ENCODE results near the gene KANK2. TPM values are rescaled to one million over a fixed set of nuclear protein-coding genes. Genes with fewer than 3 reads are reported as not detected.
"Not testable (repeated sequence)": the region's sequence is repeated elsewhere in the genome, so short reads cannot be mapped to it uniquely, and the experiment has no call there.

The KANK2 gene
- total and polyA plus RNA-seq, 2 of the 4 experiments (the other 2 are of a cell fraction), result 104 to 176 TPM

DNA sequence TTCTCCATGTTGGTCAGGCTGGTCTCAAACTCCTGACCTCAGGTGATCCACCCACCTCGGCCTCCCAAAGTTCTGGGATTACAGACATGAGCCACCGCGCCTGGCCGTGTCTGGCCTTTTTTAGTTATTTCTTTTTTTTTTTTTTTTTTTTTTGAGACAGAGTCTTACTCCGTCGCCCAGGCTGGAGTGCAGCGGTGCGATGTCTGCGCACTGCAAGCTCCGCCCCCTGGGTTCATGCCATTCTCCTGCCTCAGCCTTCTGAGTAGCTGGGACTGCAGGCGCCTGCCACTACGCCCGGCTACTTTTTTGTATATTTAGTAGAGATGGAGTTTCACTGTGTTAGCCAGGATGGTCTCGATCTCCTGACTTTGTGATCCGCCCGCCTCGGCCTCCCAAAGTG, 75.4 kb downstream of the KANK2 start:
- H3K4me3 ChIP-seq (ENCODE audit: insufficient read depth, low read depth, low read length); H3K14ac ChIP-seq (replicated peaks; ENCODE audit: low read depth, low read length); dilution Hi-C loops (cut with HindIII; ENCODE audit: low sequenced_read_pairs, unreplicated experiment); H2BK20ac ChIP-seq (ENCODE audit: low read depth, low read length); H4K8ac ChIP-seq (ENCODE audit: low read depth in 2 of 2, low read length in 2 of 2); H3K23ac ChIP-seq (ENCODE audit: low read depth, low read length); H3K27ac ChIP-seq (ENCODE audit: insufficient read depth, low read length); H3K18ac ChIP-seq (ENCODE audit: low read depth, low read length); H3K4me1 ChIP-seq (ENCODE audit: control insufficient read depth, insufficient read depth, low read length); H2BK120ac ChIP-seq (ENCODE audit: low read depth, low read length); H2BK15ac ChIP-seq (ENCODE audit: low read depth, low read length); in situ Hi-C loops (cut with MboI; ENCODE audit: low sequenced_read_pairs); H4K5ac ChIP-seq (ENCODE audit: low read depth, low read length); ATAC-seq (ENCODE audit: low read depth); BruUV-seq (replicated peaks); H3K56ac ChIP-seq (ENCODE audit: extremely low read depth, insufficient read depth, low read length); H3K9me1 ChIP-seq (ENCODE audit: insufficient read depth, low read length); H3K9ac ChIP-seq (ENCODE audit: low read depth, low read length); CTCF ChIA-PET; H3K4ac ChIP-seq (ENCODE audit: low read depth, low read length); DNase-seq; POLR2A ChIA-PET (ENCODE audit: unreplicated experiment); H2AK9ac ChIP-seq (replicated peaks; ENCODE audit: low read depth, low read length, poor library complexity); H2BK5ac ChIP-seq (ENCODE audit: low read depth, low read length, poor library complexity, severe bottlenecking); H3K79me1 ChIP-seq (ENCODE audit: low read depth in 1 of 2, low read length in 2 of 2); H2AFZ ChIP-seq (replicated peaks; ENCODE audit: low read length, poor library complexity); H3K9me3 ChIP-seq (ENCODE audit: control insufficient read depth, insufficient read depth, low read length); intact Hi-C loops (cut with micrococcal nuclease); H3K4me2 ChIP-seq (ENCODE audit: low read depth, low read length); H2AK5ac ChIP-seq (ENCODE audit: low read depth, low read length); H3K27me3 ChIP-seq (ENCODE audit: control insufficient read depth, insufficient read depth, low read length); H4K91ac ChIP-seq (ENCODE audit: insufficient read depth, low read depth, low read length): not testable (repeated sequence)
- 100% methylated on average over 6 of the region's 17 CpGs; no CpG with 5 or more reads in 1 of the 2 experiments for WGBS, 2 experiments (ENCODE audit: extremely low coverage in 2 of 2, insufficient read length in 1 of 2)
- peaks cover 10% of the 10 kb centered on the region; the same call in 1 of the 2 replicates for H4K20me1 ChIP-seq (ENCODE audit: insufficient read depth, low read length)
- peaks cover 53% of the 10 kb centered on the region for H3K36me3 ChIP-seq (ENCODE audit: control insufficient read depth, insufficient read depth, low read length)

Data from IMR-90 (cell line).